Measurements from ENCODE around the gene C1QTNF5.
A peak's percentile ranks its signal among the peaks of the same experiment; 100 is the strongest.

GRCh38 chr11:119307219-119307618 is 33.5 kb downstream of the C1QTNF5 start:
- TF ChIP-seq POLR2A (IDR thresholded peaks at IDR 0.05): no peak
- peak in 1 of 6 experiments; percentile 14 for TF ChIP-seq CTCF (IDR thresholded peaks at IDR 0.05)
